Fibroblast of mammary gland (primary cell): ENCODE measurements around the gene HSPA14.

ENCODE experiments used
- DNase-seq: peaks from one replicate; pipeline ENCODE4 v3.0.0-alpha.2; 2010; ENCODE audit warnings: low read depth
- H3K4me3 ChIP-seq: 2 replicates; pipeline ENCODE4 v1.5.1; 2011; ENCODE audit warnings: low read depth, mild to moderate bottlenecking, low read length, moderate library complexity; ENCODE audit not compliant: control insufficient read depth
- TF ChIP-seq, protein P1 (sequence below): conservative IDR thresholded peaks from 2 replicates; pipeline ENCODE4 v1.5.1; 2011; ENCODE audit warnings: low read depth, low read length, inconsistent platforms; ENCODE audit not compliant: control insufficient read depth, insufficient read depth

HSPA14 gene

DNA sequence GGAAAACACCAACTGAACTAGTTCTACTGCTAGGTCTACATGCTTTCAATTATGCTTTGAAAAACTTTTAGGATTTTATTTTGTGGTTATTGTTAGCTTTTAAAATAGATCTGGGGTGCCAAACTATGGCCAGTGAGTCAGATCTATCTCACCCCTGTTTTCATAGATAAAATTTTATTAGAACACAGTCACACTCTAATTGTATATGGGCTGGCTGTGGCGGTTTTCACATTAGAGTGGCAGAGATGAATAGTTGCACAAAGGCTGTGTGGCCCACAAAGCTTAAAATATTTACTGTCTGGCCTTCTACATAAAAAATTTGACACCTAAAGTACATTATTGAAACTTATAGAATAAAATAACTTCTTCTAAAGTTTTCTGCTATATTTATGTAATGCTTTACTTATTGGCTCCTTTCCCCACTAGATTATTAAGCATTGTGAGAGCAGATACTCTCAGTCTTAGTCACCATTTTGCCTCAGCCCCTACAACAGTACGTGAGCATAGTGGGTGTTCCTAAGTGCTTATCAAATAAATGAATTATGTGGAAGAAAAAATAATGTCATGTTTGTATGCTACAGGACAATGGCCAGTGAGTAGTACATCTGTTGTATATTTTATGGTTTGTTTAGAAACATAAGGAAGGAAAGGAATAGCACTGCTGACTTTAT lies 35.1 kb downstream of the HSPA14 start:
- peak; percentile 58 for DNase-seq
- TF ChIP-seq, protein P1, sequence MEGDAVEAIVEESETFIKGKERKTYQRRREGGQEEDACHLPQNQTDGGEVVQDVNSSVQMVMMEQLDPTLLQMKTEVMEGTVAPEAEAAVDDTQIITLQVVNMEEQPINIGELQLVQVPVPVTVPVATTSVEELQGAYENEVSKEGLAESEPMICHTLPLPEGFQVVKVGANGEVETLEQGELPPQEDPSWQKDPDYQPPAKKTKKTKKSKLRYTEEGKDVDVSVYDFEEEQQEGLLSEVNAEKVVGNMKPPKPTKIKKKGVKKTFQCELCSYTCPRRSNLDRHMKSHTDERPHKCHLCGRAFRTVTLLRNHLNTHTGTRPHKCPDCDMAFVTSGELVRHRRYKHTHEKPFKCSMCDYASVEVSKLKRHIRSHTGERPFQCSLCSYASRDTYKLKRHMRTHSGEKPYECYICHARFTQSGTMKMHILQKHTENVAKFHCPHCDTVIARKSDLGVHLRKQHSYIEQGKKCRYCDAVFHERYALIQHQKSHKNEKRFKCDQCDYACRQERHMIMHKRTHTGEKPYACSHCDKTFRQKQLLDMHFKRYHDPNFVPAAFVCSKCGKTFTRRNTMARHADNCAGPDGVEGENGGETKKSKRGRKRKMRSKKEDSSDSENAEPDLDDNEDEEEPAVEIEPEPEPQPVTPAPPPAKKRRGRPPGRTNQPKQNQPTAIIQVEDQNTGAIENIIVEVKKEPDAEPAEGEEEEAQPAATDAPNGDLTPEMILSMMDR = no peak
- no peak overlapping the region for H3K4me3 ChIP-seq

- TF ChIP-seq, protein P1 = no peak
- no peak overlapping the region for H3K4me3 ChIP-seq
- DNase-seq = no peak
Measured at GRCh38 chr10:14875941-14876340, 37.8 kb downstream of the HSPA14 start.

GRCh38 chr10:14876764-14877163 lies 38.7 kb downstream of the HSPA14 start:
- no peak overlapping the region for H3K4me3 ChIP-seq
- TF ChIP-seq, protein P1 = no peak
- DNase-seq = no peak

- H3K4me3 ChIP-seq = peak within 1 kb of the TSS; percentile 93
- peak; percentile 89 for DNase-seq
Measured at GRCh38 chr10:14878266-14879123, 40.4 kb downstream of the HSPA14 start, which contains the start of gene SUV39H2. TSS of gene SUV39H2 (plus strand) at chr10:14878866. CDS start at chr10:14878889, 23 bp downstream.

DNA sequence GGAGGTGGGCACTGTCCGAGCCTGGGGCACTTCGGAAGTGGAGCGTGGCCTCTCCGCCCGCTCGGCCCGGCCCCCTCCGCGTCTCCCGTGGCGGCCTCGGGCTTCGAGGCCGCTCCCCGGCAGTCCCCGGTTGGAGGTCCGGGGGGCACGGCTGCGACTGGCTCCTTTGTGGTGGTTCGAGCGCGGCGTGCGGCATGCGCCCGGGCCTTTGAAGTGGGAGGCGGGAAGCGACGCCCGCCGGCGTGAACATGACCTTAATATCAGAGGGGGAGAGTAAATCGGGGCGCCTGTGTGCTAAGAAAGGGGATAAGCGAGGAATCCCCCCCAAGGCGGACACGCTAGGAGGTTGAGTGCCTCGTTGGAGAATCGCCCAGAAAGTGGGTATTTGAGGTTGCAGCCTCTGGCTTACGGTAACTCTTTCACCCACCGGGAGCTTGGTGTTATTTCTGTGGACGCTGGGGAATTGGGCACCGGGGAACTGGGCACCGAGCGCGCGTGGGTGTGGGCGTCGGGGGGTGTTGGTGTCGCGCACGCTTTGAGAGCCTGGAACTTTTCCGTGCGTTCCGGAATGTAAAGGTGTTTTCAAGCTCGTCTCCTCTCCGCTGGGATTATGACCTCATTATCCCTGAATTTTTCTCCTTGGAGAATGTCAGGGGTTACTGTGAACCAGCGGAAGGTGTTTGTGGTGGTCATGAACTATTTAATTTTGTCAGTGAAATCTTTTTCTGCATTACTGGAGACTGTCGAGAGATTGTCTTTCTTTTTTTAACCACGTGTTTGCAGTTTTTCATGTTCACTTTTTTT lies 41.2 kb downstream of the HSPA14 start:
- DNase-seq = no peak
- peak overlapping the region; percentile 71 for H3K4me3 ChIP-seq
- TF ChIP-seq, protein P1 = no peak

More at GRCh38 chr10:14878266-14879123, 40.4 kb downstream of the HSPA14 start, which contains the start of gene SUV39H2:
- TF ChIP-seq, protein P1 = no peak

- no peak for DNase-seq
- H3K4me3 ChIP-seq = peak overlapping the region; percentile 71
- TF ChIP-seq, protein P1 = no peak
Measured at GRCh38 chr10:14879928-14880193, 41.8 kb downstream of the HSPA14 start.
